Neutrophil (primary cell): Measurements from ENCODE around the gene P2RY10.
A peak's percentile ranks its signal among the peaks of the same experiment; 100 is the strongest.

Experiments used
- H3K27ac ChIP-seq: fragments of 200-600 bp; sonication (generic); 2 replicates; pipeline ENCODE4 v1.5.1; 2016; ENCODE audit warnings: mild to moderate bottlenecking, moderate library complexity
- H3K27me3 ChIP-seq: fragments of 200-600 bp; sonication (generic); 2 replicates; pipeline ENCODE4 v1.6.0; 2016; ENCODE audit warnings: mild to moderate bottlenecking
- H3K36me3 ChIP-seq: fragments of 200-600 bp; sonication (generic); 2 replicates; pipeline ENCODE4 v1.5.1; 2017
- H3K4me1 ChIP-seq, 2 experiments: fragments of 200-600 bp in 1 of 2; sonication (generic) in 1 of 2; 1 replicate in 1 of 2; 2 replicates in 1 of 2; pipeline versions ENCODE4 v1.5.1 to v1.6.1; 2013 to 2016; ENCODE audit warnings: low read depth in 1 of 2, low read length in 1 of 2, mild to moderate bottlenecking in 1 of 2, moderate library complexity in 1 of 2; ENCODE audit not compliant: control insufficient read depth in 1 of 2, insufficient read depth in 1 of 2
- H3K4me3 ChIP-seq, 2 experiments: fragments of 200-600 bp in 1 of 2; sonication (generic) in 1 of 2; 1 replicate in 1 of 2; 2 replicates in 1 of 2; pipeline ENCODE4 v1.5.1; 2013 to 2016; ENCODE audit warnings: low read depth in 1 of 2, low read length in 1 of 2, mild to moderate bottlenecking in 1 of 2, moderate library complexity in 1 of 2
- H3K9me3 ChIP-seq: fragments of 200-600 bp; sonication (generic); 2 replicates; pipeline ENCODE4 v1.5.1; 2016
- TF ChIP-seq, protein P1 (sequence below): fragments of 200-600 bp; sonication (generic); IDR thresholded peaks from 2 replicates; pipeline ENCODE4 v1.5.1; 2016; ENCODE audit warnings: antibody characterized with exemption

The P2RY10 gene

GRCh38 chrX:78944351-78944750, 840 bp upstream of the P2RY10 start:
- TF ChIP-seq, protein P1, sequence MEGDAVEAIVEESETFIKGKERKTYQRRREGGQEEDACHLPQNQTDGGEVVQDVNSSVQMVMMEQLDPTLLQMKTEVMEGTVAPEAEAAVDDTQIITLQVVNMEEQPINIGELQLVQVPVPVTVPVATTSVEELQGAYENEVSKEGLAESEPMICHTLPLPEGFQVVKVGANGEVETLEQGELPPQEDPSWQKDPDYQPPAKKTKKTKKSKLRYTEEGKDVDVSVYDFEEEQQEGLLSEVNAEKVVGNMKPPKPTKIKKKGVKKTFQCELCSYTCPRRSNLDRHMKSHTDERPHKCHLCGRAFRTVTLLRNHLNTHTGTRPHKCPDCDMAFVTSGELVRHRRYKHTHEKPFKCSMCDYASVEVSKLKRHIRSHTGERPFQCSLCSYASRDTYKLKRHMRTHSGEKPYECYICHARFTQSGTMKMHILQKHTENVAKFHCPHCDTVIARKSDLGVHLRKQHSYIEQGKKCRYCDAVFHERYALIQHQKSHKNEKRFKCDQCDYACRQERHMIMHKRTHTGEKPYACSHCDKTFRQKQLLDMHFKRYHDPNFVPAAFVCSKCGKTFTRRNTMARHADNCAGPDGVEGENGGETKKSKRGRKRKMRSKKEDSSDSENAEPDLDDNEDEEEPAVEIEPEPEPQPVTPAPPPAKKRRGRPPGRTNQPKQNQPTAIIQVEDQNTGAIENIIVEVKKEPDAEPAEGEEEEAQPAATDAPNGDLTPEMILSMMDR, result no peak
- Histone ChIP-seq H3K4me1 (peaks cover 19 to 49% of the 10 kb centered on the region in 2 experiments), H3K27ac (peak overlapping the region; percentile 73), H3K4me3 (no peak overlapping the region), H3K27me3 (no peaks in the 10 kb centered on the region), H3K9me3 (no peaks in the 10 kb centered on the region), H3K36me3 (no peaks in the 10 kb centered on the region)

GRCh38 chrX:78946178-78946931, 1.2 kb downstream of the P2RY10 start:
- peak overlapping the region in 1 of 2 experiments; percentile 36 for H3K4me3 ChIP-seq
- no peaks in the 10 kb centered on the region for H3K27me3 ChIP-seq
- no peaks in the 10 kb centered on the region for H3K36me3 ChIP-seq
- H3K4me1 ChIP-seq, result peaks cover 21 to 63% of the 10 kb centered on the region in 2 experiments
- no peaks in the 10 kb centered on the region for H3K9me3 ChIP-seq
- peak overlapping the region; percentile 73 for H3K27ac ChIP-seq
- TF ChIP-seq, protein P1, result no peak

GRCh38 chrX:78950009-78950835, 5.0 kb downstream of the P2RY10 start:
- H3K36me3 ChIP-seq, result no peaks in the 10 kb centered on the region
- TF ChIP-seq, protein P1, result no peak
- H3K4me1 ChIP-seq, result peaks cover 7 to 40% of the 10 kb centered on the region in 2 experiments
- H3K9me3 ChIP-seq, result no peaks in the 10 kb centered on the region
- H3K27me3 ChIP-seq, result no peaks in the 10 kb centered on the region
- H3K4me3 ChIP-seq, result no peak overlapping the region
- peak overlapping the region; percentile 74 for H3K27ac ChIP-seq

DNA sequence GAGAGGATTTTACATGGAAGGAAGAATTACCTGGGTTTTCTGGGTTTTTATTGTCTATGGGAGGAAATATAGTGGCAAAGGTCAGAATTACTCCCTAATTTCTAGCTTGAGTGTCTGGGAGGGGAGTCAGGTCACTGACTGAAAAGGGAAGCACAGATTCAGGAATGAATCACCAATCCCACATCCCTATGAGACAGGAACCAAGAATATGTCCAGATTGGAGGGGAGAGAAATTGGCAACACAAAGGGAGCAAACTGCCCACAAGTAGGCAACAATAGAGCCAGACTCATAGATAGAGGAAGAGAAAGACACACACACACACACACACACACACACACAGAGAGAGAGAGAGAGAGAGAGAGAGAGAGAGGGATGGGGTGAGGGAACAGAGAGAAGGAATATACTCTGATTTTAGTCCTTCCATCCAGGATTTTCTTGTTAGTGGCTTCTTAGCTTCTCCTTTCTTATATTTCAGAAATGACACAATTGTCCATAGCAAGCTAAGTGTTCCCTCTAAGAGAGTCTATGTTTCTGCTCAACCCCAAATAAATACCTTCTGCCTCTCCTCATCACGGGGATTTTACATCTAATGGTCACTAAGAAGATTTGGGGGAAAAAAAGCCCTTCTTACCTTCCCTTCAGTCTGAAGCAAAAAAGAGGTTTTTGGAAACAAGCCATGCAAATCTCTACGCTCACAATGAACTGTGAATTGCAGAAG, 12.0 kb downstream of the P2RY10 start:
- Histone ChIP-seq H3K9me3 (no peaks in the 10 kb centered on the region), H3K36me3 (no peaks in the 10 kb centered on the region), H3K4me3 (no peak overlapping the region), H3K27ac (no peak overlapping the region), H3K4me1 (no peaks in the 10 kb centered on the region), H3K27me3 (no peaks in the 10 kb centered on the region)
- TF ChIP-seq, protein P1, result no peak

- no peaks in the 10 kb centered on the region for H3K4me1 ChIP-seq
- TF ChIP-seq, protein P1, result no peak
- no peaks in the 10 kb centered on the region for H3K36me3 ChIP-seq
- no peaks in the 10 kb centered on the region for H3K9me3 ChIP-seq
- no peaks in the 10 kb centered on the region for H3K27me3 ChIP-seq
- no peak overlapping the region for H3K27ac ChIP-seq
- no peak overlapping the region for H3K4me3 ChIP-seq
Measured at GRCh38 chrX:78957768-78958130, 12.6 kb downstream of the P2RY10 start.
